AG10803 (cell line): ENCODE results near the gene ATP2B3.

ENCODE experiments used
- DNase-seq: peaks from one replicate; pipeline ENCODE4 v3.0.0; 2010; ENCODE audit warnings: low read depth
- H3K4me3 ChIP-seq: 2 replicates; pipeline ENCODE4 v1.5.1; 2011; ENCODE audit warnings: mild to moderate bottlenecking, low read length, control low read depth
- CTCF ChIP-seq: conservative IDR thresholded peaks from 2 replicates; pipeline ENCODE4 v1.5.1; 2011; ENCODE audit warnings: mild to moderate bottlenecking, low read length, control low read depth, inconsistent platforms

ATP2B3 gene

GRCh38 chrX:153515435-153515834, 2.0 kb upstream of the ATP2B3 start:
- DNase-seq = no peak
- TF ChIP-seq CTCF = no peak
- no peak overlapping the region for H3K4me3 ChIP-seq

- no peak for DNase-seq
- TF ChIP-seq CTCF = no peak
- H3K4me3 ChIP-seq = no peak overlapping the region
Observed at GRCh38 chrX:153516073-153516472, 1.4 kb upstream of the ATP2B3 start.

- no peak overlapping the region for H3K4me3 ChIP-seq
- TF ChIP-seq CTCF = no peak
- DNase-seq = no peak
Observed at GRCh38 chrX:153517946-153518834, 748 bp downstream of the ATP2B3 start.

GRCh38 chrX:153519569-153520286, 2.3 kb downstream of the ATP2B3 start:
- DNase-seq = no peak
- H3K4me3 ChIP-seq = no peak overlapping the region
- no peak for TF ChIP-seq CTCF

- H3K4me3 ChIP-seq = no peak overlapping the region
- DNase-seq = no peak
- TF ChIP-seq CTCF = no peak
Observed at GRCh38 chrX:153520287-153520917, 3.0 kb downstream of the ATP2B3 start.

- no peak overlapping the region for H3K4me3 ChIP-seq
- no peak for TF ChIP-seq CTCF
- DNase-seq = no peak
Observed at GRCh38 chrX:153521034-153521433, 3.6 kb downstream of the ATP2B3 start.
